Mesenchymal stem cell (in vitro differentiated cells and primary cell): Measurements from ENCODE around the gene ANKS4B.

ENCODE experiments used
- DNase-seq: peaks from one replicate; pipeline ENCODE4 v3.0.0-alpha.2; 2013
- H2AFZ ChIP-seq: one replicate; pipeline ENCODE4 v1.6.1; 2013; ENCODE audit warnings: low read depth, mild to moderate bottlenecking, control low read depth, inconsistent platforms, low read length, moderate library complexity
- H2AK5ac ChIP-seq: 2 replicates; pipeline ENCODE4 v1.6.1; 2013; ENCODE audit warnings: low read length, moderate library complexity, mild to moderate bottlenecking, inconsistent platforms; ENCODE audit not compliant: severe bottlenecking
- H2BK120ac ChIP-seq: one replicate; pipeline ENCODE4 v1.6.1; 2013; ENCODE audit warnings: low read depth, mild to moderate bottlenecking, inconsistent platforms, low read length, moderate library complexity
- H2BK12ac ChIP-seq, 2 experiments: one replicate each; pipeline ENCODE4 v1.6.1; 2013; ENCODE audit warnings: inconsistent platforms in 2 of 2, low read length in 2 of 2, mild to moderate bottlenecking in 2 of 2, moderate library complexity in 2 of 2, control low read depth in 1 of 2
- H2BK15ac ChIP-seq: one replicate; pipeline ENCODE4 v1.6.1; 2013; ENCODE audit warnings: mild to moderate bottlenecking, low read depth, inconsistent platforms; ENCODE audit not compliant: poor library complexity, severe bottlenecking
- H2BK5ac ChIP-seq: 2 replicates; pipeline ENCODE4 v1.6.1; 2013; ENCODE audit warnings: low read depth, mild to moderate bottlenecking, low read length, control low read depth, inconsistent platforms; ENCODE audit not compliant: poor library complexity, severe bottlenecking
- H3K14ac ChIP-seq, 2 experiments: one replicate each; pipeline ENCODE4 v1.6.1; 2013; ENCODE audit warnings: inconsistent platforms in 2 of 2, low read length in 2 of 2, control low read depth in 1 of 2, mild to moderate bottlenecking in 1 of 2, moderate library complexity in 1 of 2
- H3K18ac ChIP-seq, 2 experiments: one replicate each; pipeline ENCODE4 v1.6.1; 2013; ENCODE audit warnings: inconsistent platforms in 2 of 2, low read length in 2 of 2, control low read depth in 1 of 2, low read depth in 1 of 2, mild to moderate bottlenecking in 1 of 2
- H3K23ac ChIP-seq, 2 experiments: one replicate each; pipeline ENCODE4 v1.6.1; 2013; ENCODE audit warnings: inconsistent platforms in 2 of 2, low read length in 2 of 2, mild to moderate bottlenecking in 2 of 2, moderate library complexity in 2 of 2, control low read depth in 1 of 2
- H3K27ac ChIP-seq: 2 replicates; pipeline ENCODE4 v1.5.1; 2013; ENCODE audit warnings: mild to moderate bottlenecking, moderate library complexity, low read length, control low read depth, inconsistent platforms; ENCODE audit not compliant: poor library complexity, severe bottlenecking
- H3K27me3 ChIP-seq, 2 experiments: 2 replicates each; pipeline versions ENCODE4 v1.6.1 to v1.7.0; 2013; ENCODE audit warnings: low read length in 2 of 2, mild to moderate bottlenecking in 2 of 2, moderate library complexity in 2 of 2, control low read depth in 1 of 2, inconsistent platforms in 1 of 2; ENCODE audit not compliant: control insufficient read depth in 1 of 2, insufficient read depth in 1 of 2
- H3K36me3 ChIP-seq, 2 experiments: 2 replicates each; pipeline versions ENCODE4 v1.6.1 to v1.7.0; 2013; ENCODE audit warnings: low read length in 2 of 2, control low read depth in 1 of 2, inconsistent platforms in 1 of 2, low read depth in 1 of 2, mild to moderate bottlenecking in 1 of 2; ENCODE audit not compliant: insufficient read depth in 2 of 2, control insufficient read depth in 1 of 2
- H3K4ac ChIP-seq, 2 experiments: one replicate each; pipeline ENCODE4 v1.6.1; 2013; ENCODE audit warnings: inconsistent platforms in 2 of 2, low read length in 2 of 2, mild to moderate bottlenecking in 2 of 2, moderate library complexity in 2 of 2, control low read depth in 1 of 2, low read depth in 1 of 2
- H3K4me1 ChIP-seq: 2 replicates; pipeline ENCODE4 v1.6.1; 2013; ENCODE audit warnings: low read depth, low read length, control low read depth; ENCODE audit not compliant: control insufficient read depth, insufficient read depth
- H3K4me2 ChIP-seq: 2 replicates; pipeline ENCODE4 v1.6.1; 2013; ENCODE audit warnings: low read length, mild to moderate bottlenecking, inconsistent platforms; ENCODE audit not compliant: poor library complexity, severe bottlenecking
- H3K4me3 ChIP-seq, 2 experiments: 2 replicates each; pipeline versions ENCODE4 v1.5.1 to v1.7.0; 2013; ENCODE audit warnings: low read length in 2 of 2, mild to moderate bottlenecking in 2 of 2, control low read depth in 1 of 2, low read depth in 1 of 2; ENCODE audit not compliant: insufficient read depth in 1 of 2
- H3K79me1 ChIP-seq: replicated peaks from 2 replicates; pipeline ENCODE4 v1.6.1; 2013; ENCODE audit warnings: mild to moderate bottlenecking, control low read depth, low read length, inconsistent platforms; ENCODE audit not compliant: poor library complexity, severe bottlenecking
- H3K9ac ChIP-seq: 2 replicates; pipeline ENCODE4 v1.7.0; 2013; ENCODE audit warnings: mild to moderate bottlenecking, low read length, moderate library complexity
- H3K9me3 ChIP-seq: 2 replicates; pipeline ENCODE4 v1.7.0; 2013; ENCODE audit warnings: mild to moderate bottlenecking, low read length; ENCODE audit not compliant: control insufficient read depth
- H4K8ac ChIP-seq: one replicate; pipeline ENCODE4 v1.6.1; 2013; ENCODE audit warnings: inconsistent platforms, mild to moderate bottlenecking, low read length, moderate library complexity
- H4K91ac ChIP-seq: one replicate; pipeline ENCODE4 v1.6.1; 2013; ENCODE audit warnings: mild to moderate bottlenecking, low read length, inconsistent platforms
- WGBS: methylation state at CpG from one replicate; pipeline ENCODE4 v1.1.7; 2013; ENCODE audit warnings: mixed read lengths; 5-methylcytosine and 5-hydroxymethylcytosine counted together

Gene ANKS4B

DNA sequence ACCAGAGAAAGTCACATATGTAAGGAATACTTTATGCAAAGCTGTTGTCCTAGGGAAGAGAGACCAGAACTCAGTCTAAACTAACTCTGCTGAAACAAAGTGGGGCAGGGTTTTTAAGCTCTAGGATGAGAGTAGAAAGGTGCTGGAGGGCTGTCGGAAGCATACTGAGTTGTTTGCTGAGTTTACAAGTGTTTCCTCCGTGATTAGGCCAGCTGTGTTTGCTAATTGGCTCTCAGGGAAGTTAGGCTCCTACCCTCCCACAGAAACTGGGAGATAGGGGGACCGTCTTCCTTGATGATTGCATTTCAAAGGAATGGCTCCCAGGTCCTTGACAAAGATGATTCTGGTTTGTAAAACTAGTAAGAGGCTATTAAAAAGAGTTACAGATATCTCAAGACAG lies 69.0 kb downstream of the ANKS4B start:
- H2AFZ ChIP-seq: no peak overlapping the region
- H3K18ac ChIP-seq: no peak overlapping the region
- no peak overlapping the region for H2BK15ac ChIP-seq
- no peak overlapping the region for H3K23ac ChIP-seq
- no peak overlapping the region for H4K8ac ChIP-seq
- no peak overlapping the region for H3K27ac ChIP-seq
- H3K4me1 ChIP-seq: peaks cover 9% of the 10 kb centered on the region
- peaks cover 2% of the 10 kb centered on the region for H3K79me1 ChIP-seq
- H3K9me3 ChIP-seq: no peaks in the 10 kb centered on the region
- no peak overlapping the region for H2AK5ac ChIP-seq
- no peak overlapping the region for H4K91ac ChIP-seq
- no peak overlapping the region for H3K4me2 ChIP-seq
- no peak overlapping the region for H3K14ac ChIP-seq
- no peak overlapping the region for H3K4ac ChIP-seq
- 14% methylated on average over 3 of the region's 3 CpGs for WGBS
- H3K27me3 ChIP-seq: no peaks in the 10 kb centered on the region
- peak overlapping the region; percentile 99 for H3K9ac ChIP-seq
- H2BK12ac ChIP-seq: no peak overlapping the region
- no peak overlapping the region for H2BK5ac ChIP-seq
- DNase-seq: peak; percentile 7
- H3K4me3 ChIP-seq: peak overlapping the region in 1 of 2 experiments; percentile 90
- H2BK120ac ChIP-seq: no peak overlapping the region
- H3K36me3 ChIP-seq: peaks cover 0 to 24% of the 10 kb centered on the region in 2 experiments

DNA sequence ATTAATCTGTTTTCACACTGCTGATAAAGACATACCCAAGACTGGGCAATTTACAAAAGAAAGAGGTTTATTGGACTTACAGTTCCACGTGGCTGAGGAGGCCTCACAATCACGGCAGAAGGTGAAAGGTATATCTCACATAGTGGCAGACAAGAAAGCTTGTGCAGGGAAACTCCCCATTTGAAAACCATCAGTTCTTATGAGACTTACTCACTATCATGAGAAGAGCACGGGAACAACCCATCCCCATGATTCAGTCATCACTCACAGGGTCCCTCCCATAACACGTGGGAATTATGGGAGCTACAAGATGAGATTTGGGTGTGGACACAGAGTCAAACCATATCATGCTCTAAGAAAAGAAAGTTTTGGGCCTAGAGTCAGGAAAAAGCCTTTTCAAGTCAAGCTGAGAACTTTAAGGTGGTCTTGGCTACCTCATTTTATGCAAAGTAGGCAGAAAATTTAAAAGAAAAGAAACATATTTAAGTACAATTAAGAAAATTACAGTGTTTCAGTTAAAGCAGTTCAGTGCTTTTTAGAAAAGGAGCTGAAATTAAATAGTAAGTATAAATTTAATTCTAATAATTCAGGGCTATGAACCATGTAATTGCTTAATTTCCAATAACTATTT lies 69.5 kb downstream of the ANKS4B start:
- H4K8ac ChIP-seq: no peak overlapping the region
- WGBS: 33% methylated on average over 3 of the region's 4 CpGs
- no peak overlapping the region for H3K18ac ChIP-seq
- no peak overlapping the region for H2BK5ac ChIP-seq
- no peak overlapping the region for H3K14ac ChIP-seq
- no peak overlapping the region for H2AFZ ChIP-seq
- no peak overlapping the region for H2BK120ac ChIP-seq
- H3K4me2 ChIP-seq: no peak overlapping the region
- no peak overlapping the region for H3K23ac ChIP-seq
- peaks cover 0 to 19% of the 10 kb centered on the region in 2 experiments for H3K36me3 ChIP-seq
- no peak overlapping the region for H2AK5ac ChIP-seq
- no peak overlapping the region for H3K27ac ChIP-seq
- no peak overlapping the region for H2BK15ac ChIP-seq
- peak overlapping the region; percentile 99 for H3K9ac ChIP-seq
- H3K4me3 ChIP-seq: peak overlapping the region in 1 of 2 experiments; percentile 90
- H3K4me1 ChIP-seq: peaks cover 9% of the 10 kb centered on the region
- peak; percentile 74 for DNase-seq
- no peak overlapping the region for H3K4ac ChIP-seq
- H2BK12ac ChIP-seq: no peak overlapping the region
- H4K91ac ChIP-seq: no peak overlapping the region
- H3K79me1 ChIP-seq: peaks cover 2% of the 10 kb centered on the region
- no peaks in the 10 kb centered on the region for H3K27me3 ChIP-seq
- no peaks in the 10 kb centered on the region for H3K9me3 ChIP-seq
